HG03565 (cell line): ENCODE data around the gene HPSE.

Source experiments
- ATAC-seq: cut with Tn5 transposase; IDR thresholded peaks from one replicate; pipeline ENCODE4 v1.9.1; 2021; ENCODE audit warnings: mild to moderate bottlenecking, moderate library complexity; ENCODE audit not compliant: unreplicated experiment

The HPSE gene

DNA sequence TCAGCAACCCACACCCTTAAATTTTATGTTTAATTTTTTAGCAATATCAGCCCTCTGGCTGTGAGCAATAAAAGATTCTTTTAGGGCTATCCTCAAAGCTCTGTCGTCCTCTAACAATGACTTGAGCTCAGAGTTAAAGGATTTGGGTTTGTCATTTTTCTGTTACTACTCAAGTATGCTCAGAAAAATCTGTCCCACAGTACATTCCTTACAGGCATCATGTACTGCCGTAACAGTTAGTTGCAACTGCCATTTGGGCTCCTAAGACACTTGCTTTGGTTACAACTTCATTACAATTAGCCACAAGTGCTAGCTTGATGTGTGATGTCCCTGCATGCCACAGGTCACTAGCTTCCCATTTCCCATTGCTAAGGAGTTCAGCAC lies 83.2 kb downstream of the HPSE start:
- ATAC-seq: no peak

DNA sequence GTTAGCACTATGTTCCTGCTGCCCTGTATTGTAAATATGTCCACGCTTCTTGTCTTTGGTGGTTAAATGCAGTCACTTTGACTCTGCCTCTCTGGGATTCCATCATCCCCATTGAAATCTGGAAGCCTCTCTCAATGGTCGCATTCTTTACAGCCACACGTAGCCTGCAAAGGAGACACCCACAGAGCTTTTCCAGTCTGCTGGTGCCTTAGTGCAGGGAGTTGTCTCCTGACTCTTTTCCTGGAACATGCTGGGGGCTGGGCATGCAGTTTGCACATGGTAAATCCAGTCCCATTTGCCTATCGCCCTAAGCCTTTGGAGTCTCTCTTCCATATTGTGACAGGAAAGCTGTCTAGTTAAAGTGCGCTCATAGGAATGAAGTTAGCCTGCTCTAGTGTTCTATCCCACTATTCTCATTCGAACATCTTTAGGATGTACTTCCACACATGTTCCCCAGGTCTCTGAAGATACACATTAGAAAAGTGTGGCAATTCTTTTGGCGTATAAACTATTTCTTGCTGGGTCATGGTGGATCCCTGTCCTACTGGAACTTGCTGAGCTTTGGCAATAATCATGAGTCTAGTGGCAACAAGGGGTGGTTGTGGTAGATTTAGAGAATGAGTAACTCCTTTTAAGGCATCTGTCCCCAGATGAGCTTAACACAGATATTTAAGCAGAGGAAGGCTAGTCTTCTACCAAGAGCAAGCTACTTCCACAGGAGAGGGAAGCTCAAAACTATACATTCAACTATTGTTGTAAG lies 83.8 kb downstream of the HPSE start:
- ATAC-seq: no peak

DNA sequence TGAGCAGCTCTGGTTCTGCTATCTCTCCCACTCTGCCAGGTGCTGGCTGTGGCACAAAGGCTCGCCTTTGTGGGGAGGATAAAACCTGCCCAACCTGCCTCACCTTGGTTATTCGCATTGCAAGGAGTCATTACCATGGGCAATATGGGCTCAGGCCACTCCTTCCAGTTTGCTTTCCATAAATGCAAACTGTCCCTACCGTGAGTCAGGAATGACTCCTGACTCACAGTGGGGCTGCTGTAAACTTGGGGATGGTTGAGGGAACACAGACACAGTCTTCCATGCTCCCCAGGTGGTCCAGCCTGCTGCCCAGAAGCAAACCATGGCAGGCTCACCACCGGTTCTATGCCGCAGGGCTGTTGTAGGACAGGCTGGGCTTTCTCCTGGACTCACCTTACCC lies 86.2 kb downstream of the HPSE start:
- no peak for ATAC-seq

DNA sequence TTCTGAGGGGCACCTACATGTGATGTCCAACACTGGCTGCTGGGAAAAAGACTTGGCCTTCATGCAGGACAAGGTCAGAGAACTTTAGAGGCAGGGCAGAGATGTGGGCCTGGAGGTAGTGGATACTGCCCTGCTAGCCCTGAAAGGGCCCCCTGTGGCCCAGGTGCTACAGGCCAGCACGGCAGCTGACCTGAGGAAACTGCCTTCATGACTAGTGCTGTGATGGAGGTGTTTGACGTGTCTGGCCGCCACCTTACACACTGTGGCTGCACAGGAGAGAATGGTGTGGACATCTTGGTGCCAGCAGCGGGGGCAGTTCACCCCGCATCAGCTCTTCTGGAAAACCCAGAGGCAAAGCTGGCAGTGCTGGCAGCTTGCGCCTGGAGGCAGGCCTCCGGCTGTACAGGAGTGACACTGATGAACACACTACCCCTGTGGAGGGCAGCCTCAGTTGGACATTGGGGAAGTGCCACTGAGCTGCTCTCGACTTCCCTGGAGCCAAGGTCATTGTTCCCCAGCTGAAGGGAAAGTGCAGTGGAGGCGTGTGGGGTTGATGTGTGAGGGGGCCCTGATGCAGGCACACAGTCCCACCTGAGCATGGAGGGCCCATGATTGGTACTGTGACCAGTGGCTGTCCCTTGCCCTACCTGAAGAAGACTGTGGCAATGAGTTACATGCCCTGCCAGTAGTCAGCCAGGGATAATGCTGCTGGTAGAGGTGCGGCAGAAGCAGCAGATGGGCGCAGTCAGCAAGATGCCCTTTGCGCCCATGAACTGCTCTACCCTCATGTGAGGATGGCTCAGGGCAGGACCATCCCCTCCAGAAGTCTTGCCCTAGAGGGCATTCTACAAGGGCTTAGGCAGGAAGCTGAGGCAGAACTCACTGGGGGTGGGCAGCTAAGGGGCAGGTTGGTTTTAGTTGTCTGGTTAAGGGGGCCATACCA lies 87.0 kb downstream of the HPSE start:
- no peak for ATAC-seq
